Esophagus squamous epithelium (tissue), 5 donors: Measurements from ENCODE around the gene GJA9. TPM values are rescaled to one million over a fixed set of nuclear protein-coding genes. Genes with fewer than 3 reads are reported as not detected.
"Not testable (repeated sequence)": the region's sequence is repeated elsewhere in the genome, so short reads cannot be mapped to it uniquely, and the experiment has no call there.

Experiments
- DNase-seq: peaks from one replicate; lab custom pipeline; 2025; lab: John Stamatoyannopoulos, UW
- H3K27ac ChIP-seq, 4 donors: fragments of 200-600 bp; sonication (generic); one replicate each; pipeline ENCODE4 v1.5.1; 2016 to 2019; ENCODE audit warnings: mild to moderate bottlenecking in 1 of 4
- H3K27me3 ChIP-seq, 4 donors: fragments of 200-600 bp; sonication (generic); 1 replicate in 3 of 4; 2 replicates in 1 of 4; pipeline versions ENCODE4 v1.5.1 to v1.6.0; 2017 to 2021; ENCODE audit warnings: antibody characterized with exemption in 1 of 4
- H3K36me3 ChIP-seq, 3 donors: fragments of 200-600 bp; sonication (generic); one replicate each; pipeline ENCODE4 v1.5.1; 2016 to 2019
- H3K4me1 ChIP-seq, 3 donors: fragments of 200-600 bp; sonication (generic); one replicate each; pipeline ENCODE4 v1.5.1; 2017 to 2019
- H3K4me3 ChIP-seq, 4 donors: fragments of 200-600 bp; sonication (generic); 1 replicate in 3 of 4; 2 replicates in 1 of 4; pipeline ENCODE4 v1.5.1; 2016 to 2019; ENCODE audit warnings: mild to moderate bottlenecking in 2 of 4, moderate library complexity in 1 of 4
- H3K9me3 ChIP-seq, 3 donors: fragments of 200-600 bp; sonication (generic); one replicate each; pipeline ENCODE4 v1.5.1; 2016 to 2019
- CTCF ChIP-seq, 6 experiments: fragments of 450-650 bp in 4 of 6; fragments of 200-600 bp in 2 of 6; sonication (generic) in 2 of 6; IDR thresholded peaks; one replicate each; pipeline ENCODE4 v1.5.1; 2016 to 2019; ENCODE audit warnings: antibody characterized with exemption in 6 of 6, mild to moderate bottlenecking in 4 of 6, moderate library complexity in 4 of 6
- POLR2A ChIP-seq, 4 donors: fragments of 450-650 bp; IDR thresholded peaks; one replicate each; pipeline ENCODE4 v1.6.1; 2017; ENCODE audit warnings: antibody characterized with exemption in 4 of 4, mild to moderate bottlenecking in 4 of 4, moderate library complexity in 3 of 4
- WGBS, 2 donors: methylation state at CpG; one replicate each; pipeline ENCODE4 v1.1.5; 2018; 5-methylcytosine and 5-hydroxymethylcytosine counted together
- intact Hi-C: fragments of 100-400 bp; cut with DNase I; formaldehyde crosslinking; loops from one replicate; pipeline ENCODE4 v1.15.0; 2022
- total RNA-seq, 4 donors: library from RNA; depleted of rRNA; stranded (reverse); fragments of >200 nt; gene quantifications; one replicate each; pipeline ENCODE4 v1.1.0, GENCODE V29; 2016
- donor health status: DM: yes; HTN: yes; CAD: no.

The GJA9 gene
- total RNA-seq, 4 donors from 2014 or later, result 0.50 to 0.75 TPM; not detected in 2

GRCh38 chr1:38915352-38915948 is 34.1 kb upstream of the GJA9 start:
- Histone ChIP-seq H3K4me1 (no peaks in the 10 kb centered on the region), H3K9me3 (no peaks in the 10 kb centered on the region), H3K27ac (no peak overlapping the region), H3K4me3 (no peak overlapping the region), H3K27me3 (no peaks in the 10 kb centered on the region), H3K36me3 (peaks cover 0 to 74% (median 0%) of the 10 kb centered on the region in 3 donors)
- WGBS, 2 donors, result 40 to 54% methylated on average over 3 of the region's 3 CpGs
- no peak for DNase-seq
- intact Hi-C loops, result no loop called here
- no peak for TF ChIP-seq POLR2A (IDR thresholded peaks at IDR 0.05)

- H3K36me3 ChIP-seq, result peaks cover 0 to 76% (median 0%) of the 10 kb centered on the region in 3 donors
- 91 to 93% methylated on average over 8 of the region's 8 CpGs for WGBS, 2 donors
- H3K27ac ChIP-seq, H3K9me3 ChIP-seq, H3K4me3 ChIP-seq, H3K4me1 ChIP-seq, DNase-seq, H3K27me3 ChIP-seq, intact Hi-C loops: not testable (repeated sequence)
Measured at GRCh38 chr1:38914908-38915307, 33.5 kb upstream of the GJA9 start.

GRCh38 chr1:38908821-38909220 is 27.4 kb upstream of the GJA9 start:
- H3K36me3 ChIP-seq, result peaks cover 0 to 44% (median 0%) of the 10 kb centered on the region in 3 donors
- no peaks in the 10 kb centered on the region for H3K4me1 ChIP-seq
- H3K4me3 ChIP-seq, result no peak overlapping the region
- DNase-seq, result no peak
- intact Hi-C loops, result no loop called here
- 75 to 82% methylated on average over 2 to 7 of the region's 13 CpGs for WGBS, 2 donors
- TF ChIP-seq CTCF (IDR thresholded peaks at IDR 0.05) (no peak), POLR2A (IDR thresholded peaks at IDR 0.05) (no peak)
- no peaks in the 10 kb centered on the region for H3K27me3 ChIP-seq
- no peak overlapping the region for H3K27ac ChIP-seq
- H3K9me3 ChIP-seq, result peaks cover 0 to 15% (median 0%) of the 10 kb centered on the region in 3 donors

- peaks cover 0 to 15% (median 0%) of the 10 kb centered on the region in 3 donors for H3K9me3 ChIP-seq
- H3K4me1 ChIP-seq, result no peaks in the 10 kb centered on the region
- no peak overlapping the region for H3K4me3 ChIP-seq
- 77 to 95% methylated on average over 2 of the region's 2 CpGs for WGBS, 2 donors
- H3K27me3 ChIP-seq, result no peaks in the 10 kb centered on the region
- H3K36me3 ChIP-seq, result peaks cover 0 to 24% (median 0%) of the 10 kb centered on the region in 3 donors
- intact Hi-C loops, result no loop called here
- DNase-seq, result no peak
- H3K27ac ChIP-seq, result no peak overlapping the region
- no peak for TF ChIP-seq CTCF (IDR thresholded peaks at IDR 0.05)
Measured at GRCh38 chr1:38905985-38906384, 24.6 kb upstream of the GJA9 start.

- Histone ChIP-seq H3K27ac (no peak overlapping the region), H3K36me3 (peaks cover 0 to 11% (median 0%) of the 10 kb centered on the region in 3 donors), H3K4me3 (no peak overlapping the region), H3K9me3 (no peaks in the 10 kb centered on the region), H3K27me3 (no peaks in the 10 kb centered on the region), H3K4me1 (no peaks in the 10 kb centered on the region)
- DNase-seq, result no peak
- intact Hi-C loops, result no loop called here
- TF ChIP-seq CTCF (IDR thresholded peaks at IDR 0.05) (no peak), POLR2A (IDR thresholded peaks at IDR 0.05) (no peak)
- WGBS, 2 donors, result 80 to 91% methylated on average over 3 to 4 of the region's 4 CpGs
Measured at GRCh38 chr1:38899560-38899959, 18.2 kb upstream of the GJA9 start.

- no peak for TF ChIP-seq CTCF (IDR thresholded peaks at IDR 0.05)
- TF ChIP-seq POLR2A (IDR thresholded peaks at IDR 0.05), result no peak
- intact Hi-C loops, result no loop called here
- H3K4me3 ChIP-seq, result no peak overlapping the region
Measured at GRCh38 chr1:38898653-38899230, 17.4 kb upstream of the GJA9 start.

More at GRCh38 chr1:38898653-38899230, 17.4 kb upstream of the GJA9 start:
- H3K27me3 ChIP-seq, result no peaks in the 10 kb centered on the region
- no peaks in the 10 kb centered on the region for H3K4me1 ChIP-seq
- H3K27ac ChIP-seq, result no peak overlapping the region
- no peak for DNase-seq
- peaks cover 0 to 11% (median 0%) of the 10 kb centered on the region in 3 donors for H3K36me3 ChIP-seq
- no peaks in the 10 kb centered on the region for H3K9me3 ChIP-seq
